HepG2 (cell line): ENCODE results near the gene ZMYM4. TPM values are rescaled to one million over a fixed set of nuclear protein-coding genes. Genes with fewer than 3 reads are reported as not detected.

ENCODE experiments used
- DMTF1 ChIP-seq: sonication (generic); formaldehyde crosslinking; IDR thresholded peaks from 2 replicates; pipeline ENCODE4 v1.4.0; 2020; ENCODE audit warnings: mild to moderate bottlenecking, missing genetic modification reagents
- HCFC1 ChIP-seq: fragments of 150-350 bp; IDR thresholded peaks from 2 replicates; pipeline ENCODE4 v1.6.1; 2014; ENCODE audit warnings: low read depth, low read length
- POLR2AphosphoS5 ChIP-seq: IDR thresholded peaks from 2 replicates; pipeline ENCODE4 v1.6.1; 2012; ENCODE audit warnings: low read depth, low read length
- PPARG ChIP-seq: conservative IDR thresholded peaks from 2 replicates; pipeline ENCODE4 v1.6.1; 2016; ENCODE audit warnings: missing biosample characterization, missing genetic modification reagents
- RARA ChIP-seq: IDR thresholded peaks from 2 replicates; pipeline ENCODE4 v1.6.1; 2016; ENCODE audit warnings: missing genetic modification reagents, missing compliant biosample characterization
- SP1 ChIP-seq, 2 experiments: fragments of 450-650 bp in 1 of 2; sonication (generic) in 1 of 2; formaldehyde crosslinking in 1 of 2; IDR thresholded peaks; 2 replicates each; pipeline versions ENCODE4 v1.4.0 to v1.6.1; 2016 to 2020; ENCODE audit warnings: missing genetic modification reagents in 1 of 2
- TFE3 ChIP-seq: IDR thresholded peaks from 2 replicates; pipeline ENCODE4 v1.6.1; 2016
- ZBTB7B ChIP-seq: sonication (generic); formaldehyde crosslinking; IDR thresholded peaks from 2 replicates; pipeline ENCODE4 v1.4.0; 2020; ENCODE audit warnings: missing genetic modification reagents
- ZNF24 ChIP-seq: fragments of 450-650 bp; IDR thresholded peaks from 2 replicates; pipeline ENCODE4 v1.6.1; 2017; ENCODE audit warnings: antibody characterized with exemption, mild to moderate bottlenecking
- ZNF598 ChIP-seq: sonication (generic); formaldehyde crosslinking; IDR thresholded peaks from 2 replicates; pipeline ENCODE4 v1.5.1; 2020; ENCODE audit warnings: mild to moderate bottlenecking, missing genetic modification reagents, borderline replicate concordance
- ZNF768 ChIP-seq: sonication (generic); formaldehyde crosslinking; IDR thresholded peaks from 2 replicates; pipeline ENCODE4 v1.4.0; 2020; ENCODE audit warnings: missing genetic modification reagents
- ZNF83 ChIP-seq: sonication (generic); formaldehyde crosslinking; IDR thresholded peaks from 2 replicates; pipeline ENCODE4 v1.4.0; 2020; ENCODE audit warnings: missing genetic modification reagents, mild to moderate bottlenecking, borderline replicate concordance
- ZSCAN22 ChIP-seq: sonication (generic); formaldehyde crosslinking; IDR thresholded peaks from 2 replicates; pipeline ENCODE4 v1.4.0; 2020; ENCODE audit warnings: mild to moderate bottlenecking, missing genetic modification reagents
- polyA plus RNA-seq, 8 experiments: library from polyadenylated mRNA; depleted of rRNA in 3 of 8; stranded (reverse) in 7 of 8; unstranded in 1 of 8; fragments of >200 nt; fragmentation: Illumina TruSeq in 4 of 8; extraction: Trizol in 4 of 8; gene quantifications; 2 replicates each; pipeline versions ENCODE4 v1.2.1 to v1.2.3, GENCODE V29; 2011 to 2016; ENCODE audit warnings: low read depth in 4 of 8, missing spikeins in 1 of 8, mixed read lengths in 1 of 8; ENCODE audit not compliant: insufficient read depth in 1 of 8
- total RNA-seq, 5 experiments: library from RNA; depleted of rRNA; stranded (reverse); fragments of >200 nt; fragmentation: Illumina TruSeq; extraction: Trizol; gene quantifications; 2 replicates each; pipeline ENCODE4 v1.2.3, GENCODE V29; 2016; ENCODE audit warnings: low read depth in 1 of 5
- TF ChIP-seq, protein P1 (sequence below): sonication (generic); formaldehyde crosslinking; IDR thresholded peaks from 2 replicates; pipeline ENCODE4 v1.5.0; 2020; ENCODE audit warnings: mild to moderate bottlenecking, missing genetic modification reagents, borderline replicate concordance
- TF ChIP-seq, protein P2 (sequence below), 2 experiments: fragments of 450-650 bp in 1 of 2; sonication (generic) in 1 of 2; formaldehyde crosslinking; IDR thresholded peaks; 2 replicates each; pipeline versions ENCODE4 v1.5.0 to v1.8.0; 2020 to 2022; ENCODE audit warnings: mild to moderate bottlenecking in 1 of 2, missing genetic modification reagents in 1 of 2

The ZMYM4 gene
- total and polyA plus RNA-seq, 2 of the 13 experiments (the other 11 are each of a cell fraction or from before 2014, with no cell fraction given) = 13.9 to 37.6 TPM

DNA sequence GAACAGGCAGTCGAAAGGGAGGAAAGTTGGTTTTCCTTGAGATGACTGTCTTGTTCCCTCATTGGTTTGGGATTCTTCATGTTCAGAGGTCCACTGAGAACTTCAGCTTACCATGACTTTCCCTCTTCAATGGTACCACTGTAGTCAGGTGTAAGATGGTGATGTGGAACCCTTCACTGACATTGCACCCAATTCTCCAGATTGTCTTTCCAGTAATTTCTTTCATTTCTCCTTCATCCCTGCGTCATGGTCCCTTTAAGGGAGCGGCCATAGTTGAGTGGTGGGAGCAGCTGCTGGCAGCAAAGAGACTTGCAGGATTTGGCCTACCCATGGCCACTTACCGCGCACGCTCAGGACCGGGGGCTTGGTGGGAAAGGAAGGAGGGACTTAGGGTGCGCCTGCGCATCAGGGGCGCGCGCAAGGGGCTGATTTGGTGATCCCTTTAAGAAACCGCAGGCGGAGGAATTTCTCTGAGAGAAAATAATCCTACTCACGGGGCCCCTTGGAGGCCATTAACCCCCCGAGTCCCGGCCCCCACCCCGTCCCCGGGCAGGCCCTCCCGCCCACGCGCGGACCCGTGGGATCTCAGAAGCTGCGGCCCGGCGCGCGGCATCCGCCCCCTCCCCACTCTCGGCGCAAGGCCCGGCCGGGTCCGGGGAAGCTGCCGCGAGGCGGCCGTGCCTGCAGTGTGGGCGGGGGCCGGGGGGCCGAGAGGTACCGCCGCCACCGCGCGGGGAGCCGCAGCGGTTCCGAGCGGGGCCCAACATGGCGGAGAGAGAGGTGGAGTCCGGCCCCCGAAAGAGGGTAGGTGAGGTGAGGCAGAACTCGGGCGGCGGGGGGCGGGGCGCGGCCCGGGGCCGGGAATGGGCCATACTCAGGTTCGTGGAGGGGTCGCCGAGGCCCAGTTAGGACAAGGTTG is at the start of gene ZMYM4 (continued):
- TF ChIP-seq TFE3 (CRISPR knock-in tag) = peak; percentile 56; the same call in 1 of the 2 replicates
- peak; percentile 32 for TF ChIP-seq POLR2AphosphoS5
- TF ChIP-seq ZNF768 (CRISPR knock-in tag) = no peak
- 0 out of 2 replicates have a peak, but pooled peaks have one; percentile 36 for TF ChIP-seq RARA (CRISPR knock-in tag)
- TF ChIP-seq ZBTB7B (CRISPR knock-in tag) = no peak
- TF ChIP-seq DMTF1 (CRISPR knock-in tag) = no peak
- peak; percentile 5; the same call in 1 of the 2 replicates for TF ChIP-seq ZNF24
- TF ChIP-seq SP1 (IDR thresholded peaks at IDR 0.05) = no peak
- TF ChIP-seq SP1 (CRISPR knock-in tag; IDR thresholded peaks at IDR 0.05) = peak; percentile 13; the same call in 1 of the 2 replicates
- no peak for TF ChIP-seq ZNF83 (CRISPR knock-in tag)
- TF ChIP-seq, protein P1, sequence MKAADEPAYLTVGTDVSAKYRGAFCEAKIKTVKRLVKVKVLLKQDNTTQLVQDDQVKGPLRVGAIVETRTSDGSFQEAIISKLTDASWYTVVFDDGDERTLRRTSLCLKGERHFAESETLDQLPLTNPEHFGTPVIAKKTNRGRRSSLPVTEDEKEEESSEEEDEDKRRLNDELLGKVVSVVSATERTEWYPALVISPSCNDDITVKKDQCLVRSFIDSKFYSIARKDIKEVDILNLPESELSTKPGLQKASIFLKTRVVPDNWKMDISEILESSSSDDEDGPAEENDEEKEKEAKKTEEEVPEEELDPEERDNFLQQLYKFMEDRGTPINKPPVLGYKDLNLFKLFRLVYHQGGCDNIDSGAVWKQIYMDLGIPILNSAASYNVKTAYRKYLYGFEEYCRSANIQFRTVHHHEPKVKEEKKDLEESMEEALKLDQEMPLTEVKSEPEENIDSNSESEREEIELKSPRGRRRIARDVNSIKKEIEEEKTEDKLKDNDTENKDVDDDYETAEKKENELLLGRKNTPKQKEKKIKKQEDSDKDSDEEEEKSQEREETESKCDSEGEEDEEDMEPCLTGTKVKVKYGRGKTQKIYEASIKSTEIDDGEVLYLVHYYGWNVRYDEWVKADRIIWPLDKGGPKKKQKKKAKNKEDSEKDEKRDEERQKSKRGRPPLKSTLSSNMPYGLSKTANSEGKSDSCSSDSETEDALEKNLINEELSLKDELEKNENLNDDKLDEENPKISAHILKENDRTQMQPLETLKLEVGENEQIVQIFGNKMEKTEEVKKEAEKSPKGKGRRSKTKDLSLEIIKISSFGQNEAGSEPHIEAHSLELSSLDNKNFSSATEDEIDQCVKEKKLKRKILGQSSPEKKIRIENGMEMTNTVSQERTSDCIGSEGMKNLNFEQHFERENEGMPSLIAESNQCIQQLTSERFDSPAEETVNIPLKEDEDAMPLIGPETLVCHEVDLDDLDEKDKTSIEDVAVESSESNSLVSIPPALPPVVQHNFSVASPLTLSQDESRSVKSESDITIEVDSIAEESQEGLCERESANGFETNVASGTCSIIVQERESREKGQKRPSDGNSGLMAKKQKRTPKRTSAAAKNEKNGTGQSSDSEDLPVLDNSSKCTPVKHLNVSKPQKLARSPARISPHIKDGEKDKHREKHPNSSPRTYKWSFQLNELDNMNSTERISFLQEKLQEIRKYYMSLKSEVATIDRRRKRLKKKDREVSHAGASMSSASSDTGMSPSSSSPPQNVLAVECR (CRISPR knock-in tag) = 0 out of 2 replicates have a peak, but pooled peaks have one; percentile 52
- TF ChIP-seq, protein P2, sequence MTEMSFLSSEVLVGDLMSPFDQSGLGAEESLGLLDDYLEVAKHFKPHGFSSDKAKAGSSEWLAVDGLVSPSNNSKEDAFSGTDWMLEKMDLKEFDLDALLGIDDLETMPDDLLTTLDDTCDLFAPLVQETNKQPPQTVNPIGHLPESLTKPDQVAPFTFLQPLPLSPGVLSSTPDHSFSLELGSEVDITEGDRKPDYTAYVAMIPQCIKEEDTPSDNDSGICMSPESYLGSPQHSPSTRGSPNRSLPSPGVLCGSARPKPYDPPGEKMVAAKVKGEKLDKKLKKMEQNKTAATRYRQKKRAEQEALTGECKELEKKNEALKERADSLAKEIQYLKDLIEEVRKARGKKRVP (CRISPR knock-in tag; IDR thresholded peaks at IDR 0.05) = no peak
- TF ChIP-seq ZNF598 (CRISPR knock-in tag) = 0 out of 2 replicates have a peak, but pooled peaks have one; percentile 59
- TF ChIP-seq PPARG = no peak
- TF ChIP-seq ZSCAN22 (CRISPR knock-in tag) = no peak
- peak; percentile 22; the same call in 1 of the 2 replicates for TF ChIP-seq HCFC1
